ENCODE measurements around the gene FGD5.

FGD5 gene

DNA sequence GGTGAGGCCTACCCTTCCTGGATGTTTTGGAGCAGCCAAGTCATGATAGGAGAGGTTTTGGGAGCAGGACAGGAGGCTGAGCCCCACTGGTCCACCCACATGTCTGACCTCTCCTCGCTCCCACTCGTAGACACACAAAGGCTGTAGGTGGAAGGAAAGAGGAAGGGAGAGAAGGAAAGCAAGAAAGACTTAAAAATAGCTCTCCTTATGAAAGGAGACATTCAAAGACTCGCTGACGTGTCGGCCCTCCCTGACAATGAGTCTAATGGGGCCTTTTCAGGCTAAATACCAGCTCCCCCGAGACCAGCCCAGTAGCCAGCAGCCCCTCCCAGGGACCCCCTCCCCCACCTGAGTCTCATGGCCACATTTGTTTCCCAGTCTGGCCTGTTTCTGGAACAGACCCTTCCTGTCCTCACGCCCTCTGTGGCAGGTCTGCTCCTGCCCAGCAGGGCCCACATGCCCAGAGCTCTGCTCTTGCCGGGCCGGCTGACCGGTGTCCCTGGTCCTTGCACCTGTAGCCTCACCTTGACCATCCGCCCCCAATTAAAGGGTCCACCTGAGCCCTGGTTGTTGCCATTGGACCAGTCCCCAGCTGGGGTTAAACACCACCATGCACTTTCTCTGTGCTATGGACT lies 49.3 kb downstream of the FGD5 start:
- DNase-seq (ENCODE audit: low read depth), result no peak
- H3K4me3 ChIP-seq (ENCODE audit: low read length), result no peak overlapping the region
- TF ChIP-seq, protein P1, sequence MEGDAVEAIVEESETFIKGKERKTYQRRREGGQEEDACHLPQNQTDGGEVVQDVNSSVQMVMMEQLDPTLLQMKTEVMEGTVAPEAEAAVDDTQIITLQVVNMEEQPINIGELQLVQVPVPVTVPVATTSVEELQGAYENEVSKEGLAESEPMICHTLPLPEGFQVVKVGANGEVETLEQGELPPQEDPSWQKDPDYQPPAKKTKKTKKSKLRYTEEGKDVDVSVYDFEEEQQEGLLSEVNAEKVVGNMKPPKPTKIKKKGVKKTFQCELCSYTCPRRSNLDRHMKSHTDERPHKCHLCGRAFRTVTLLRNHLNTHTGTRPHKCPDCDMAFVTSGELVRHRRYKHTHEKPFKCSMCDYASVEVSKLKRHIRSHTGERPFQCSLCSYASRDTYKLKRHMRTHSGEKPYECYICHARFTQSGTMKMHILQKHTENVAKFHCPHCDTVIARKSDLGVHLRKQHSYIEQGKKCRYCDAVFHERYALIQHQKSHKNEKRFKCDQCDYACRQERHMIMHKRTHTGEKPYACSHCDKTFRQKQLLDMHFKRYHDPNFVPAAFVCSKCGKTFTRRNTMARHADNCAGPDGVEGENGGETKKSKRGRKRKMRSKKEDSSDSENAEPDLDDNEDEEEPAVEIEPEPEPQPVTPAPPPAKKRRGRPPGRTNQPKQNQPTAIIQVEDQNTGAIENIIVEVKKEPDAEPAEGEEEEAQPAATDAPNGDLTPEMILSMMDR (conservative IDR thresholded peaks at IDR 0.05; ENCODE audit: low read depth, low read length), result no peak

DNA sequence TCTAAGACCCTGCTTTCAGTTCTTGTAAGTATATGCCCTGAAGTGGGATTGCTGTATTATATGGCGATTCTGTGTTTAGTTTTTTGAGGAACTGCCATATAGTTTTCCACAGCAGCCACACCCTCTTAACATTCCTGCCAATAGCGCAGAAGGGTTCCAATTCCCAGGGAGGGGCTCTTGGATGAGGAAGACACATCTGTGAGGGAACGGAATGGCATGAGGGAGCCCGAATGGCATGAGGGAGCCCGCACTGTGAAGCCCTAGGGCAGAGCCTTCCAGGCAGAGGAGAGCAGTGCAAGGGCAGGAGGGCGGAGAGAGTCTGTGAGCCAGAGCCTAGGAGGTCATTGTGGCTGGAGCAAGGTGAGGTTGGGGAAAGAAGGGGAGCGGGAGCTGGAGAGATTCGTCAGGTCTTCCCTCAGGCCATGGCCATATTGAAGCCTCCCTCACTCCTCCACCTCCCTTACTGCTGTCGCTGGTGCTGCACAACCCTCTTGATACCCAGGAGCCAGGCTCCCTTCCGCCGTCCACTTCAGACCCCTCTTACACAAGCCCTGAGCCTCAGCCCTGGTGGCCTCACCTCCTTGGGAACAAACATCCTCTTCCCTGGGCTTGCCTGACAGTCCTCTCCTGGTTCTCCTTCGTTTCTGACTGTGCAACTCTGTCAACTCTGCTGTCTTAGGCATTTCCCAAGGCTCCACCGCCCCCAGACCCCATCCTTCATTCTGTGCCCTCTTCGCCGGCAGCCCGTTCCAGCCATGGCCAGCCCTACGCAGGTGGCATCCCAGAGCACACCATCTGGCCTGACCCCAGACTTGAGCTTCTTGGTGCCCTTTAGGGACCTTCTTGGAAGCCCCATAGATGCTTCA lies 51.4 kb downstream of the FGD5 start:
- no peak for DNase-seq (ENCODE audit: low read depth)
- H3K4me3 ChIP-seq (ENCODE audit: low read length), result no peak overlapping the region
- TF ChIP-seq, protein P1 (conservative IDR thresholded peaks at IDR 0.05; ENCODE audit: low read depth, low read length), result no peak

DNA sequence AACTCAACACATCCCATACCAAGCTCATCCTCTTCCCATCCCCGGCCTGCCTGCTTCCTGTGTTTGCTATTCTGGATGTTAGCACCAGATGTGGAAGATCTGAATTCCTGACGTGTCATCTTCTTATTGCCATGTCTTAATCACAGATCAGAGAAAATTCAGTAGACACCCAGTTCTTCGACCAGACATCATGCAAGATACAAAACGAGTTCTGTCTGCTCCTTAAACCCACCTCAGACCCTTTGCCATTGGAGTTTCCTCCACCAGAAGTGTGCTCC lies 52.0 kb downstream of the FGD5 start:
- TF ChIP-seq, protein P1 (conservative IDR thresholded peaks at IDR 0.05; ENCODE audit: low read depth, low read length), result no peak
- no peak overlapping the region for H3K4me3 ChIP-seq (ENCODE audit: low read length)
- DNase-seq (ENCODE audit: low read depth), result no peak

DNA sequence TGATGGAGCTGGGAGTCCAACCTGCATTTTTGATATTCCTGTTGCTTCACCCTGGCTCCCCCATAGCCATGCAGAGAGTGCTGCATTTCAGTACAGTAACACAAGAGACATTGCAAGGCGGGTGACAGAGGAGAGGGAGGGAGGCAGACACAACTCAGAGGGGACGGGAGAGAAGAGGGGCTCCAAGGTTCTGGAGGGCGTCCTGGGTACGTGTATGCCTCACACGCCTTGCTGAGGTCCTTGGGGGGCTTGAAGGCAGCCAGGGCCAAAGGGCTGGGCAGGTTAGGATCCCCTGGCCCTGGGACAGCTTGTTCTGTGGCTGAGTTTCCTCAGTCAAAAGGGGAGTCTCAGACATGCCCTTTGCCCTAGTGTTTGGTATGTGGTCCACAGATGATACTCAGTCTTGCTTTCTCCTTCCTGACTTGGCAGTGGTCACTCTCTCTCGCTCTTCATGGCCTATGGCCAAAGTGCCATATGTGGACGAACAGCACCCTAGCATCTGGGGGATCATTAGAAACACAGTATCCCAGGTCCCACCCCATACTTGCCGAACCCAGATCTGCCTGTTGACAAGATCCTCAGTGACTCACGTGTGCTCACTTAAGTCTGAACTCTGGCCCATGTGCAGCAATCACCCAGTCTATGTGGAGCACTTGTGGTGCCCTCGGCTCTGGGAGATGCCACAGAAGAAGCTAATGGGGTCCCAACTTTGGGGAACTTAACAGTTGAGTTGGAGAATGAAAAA lies 52.9 kb downstream of the FGD5 start:
- H3K4me3 ChIP-seq (ENCODE audit: low read length), result no peak overlapping the region
- no peak for DNase-seq (ENCODE audit: low read depth)
- TF ChIP-seq, protein P1 (conservative IDR thresholded peaks at IDR 0.05; ENCODE audit: low read depth, low read length), result no peak

DNA sequence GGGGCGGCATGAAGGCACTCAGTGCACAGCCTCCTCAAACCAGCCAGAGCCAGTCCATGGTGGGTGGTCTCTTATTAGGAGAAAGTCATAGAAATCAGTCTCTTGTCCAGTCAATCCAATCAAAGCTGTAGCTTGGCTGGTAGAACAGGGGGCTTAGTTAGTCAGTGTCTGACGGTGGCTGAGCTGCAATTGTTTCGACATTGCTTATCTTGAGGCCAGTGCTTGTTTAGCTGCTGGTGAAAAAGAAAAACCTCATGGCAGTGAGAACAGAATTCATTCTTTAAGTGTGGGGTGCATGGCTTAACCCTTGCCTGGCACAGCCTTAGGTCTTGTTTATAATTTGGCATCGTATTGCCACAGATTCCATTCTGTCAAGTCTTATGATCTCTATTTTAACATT lies 53.9 kb downstream of the FGD5 start:
- DNase-seq (ENCODE audit: low read depth), result no peak
- TF ChIP-seq, protein P1 (conservative IDR thresholded peaks at IDR 0.05; ENCODE audit: low read depth, low read length), result no peak
- no peak overlapping the region for H3K4me3 ChIP-seq (ENCODE audit: low read length)

DNA sequence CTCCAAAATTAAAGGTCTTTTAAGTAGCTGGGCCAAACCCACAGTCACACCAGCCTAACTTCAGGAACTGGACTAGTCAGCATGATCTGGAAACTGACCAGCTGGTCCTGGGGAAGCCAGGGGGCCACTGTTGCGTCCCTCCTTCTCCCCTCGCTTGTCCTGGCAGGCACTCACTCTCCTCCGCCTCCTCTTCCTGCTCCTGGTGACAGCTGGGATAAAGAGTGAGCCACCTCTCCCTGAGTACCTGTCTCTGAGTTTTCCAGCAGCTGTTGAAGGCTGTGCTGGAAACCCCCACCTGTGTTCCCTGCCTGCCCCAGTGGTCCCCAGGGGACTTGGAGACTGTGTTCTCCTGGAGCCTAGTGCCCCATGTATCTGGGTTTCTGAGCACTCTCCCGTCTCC lies 56.0 kb downstream of the FGD5 start:
- H3K4me3 ChIP-seq (ENCODE audit: low read length), result no peak overlapping the region
- DNase-seq (ENCODE audit: low read depth), result no peak
- TF ChIP-seq, protein P1 (conservative IDR thresholded peaks at IDR 0.05; ENCODE audit: low read depth, low read length), result no peak
